ENCODE data around the gene SMIM45.

SMIM45 gene

GRCh38 chr22:41915786-41916493, 36.0 kb upstream of the SMIM45 start:
- DNase-seq, result no peak

DNA sequence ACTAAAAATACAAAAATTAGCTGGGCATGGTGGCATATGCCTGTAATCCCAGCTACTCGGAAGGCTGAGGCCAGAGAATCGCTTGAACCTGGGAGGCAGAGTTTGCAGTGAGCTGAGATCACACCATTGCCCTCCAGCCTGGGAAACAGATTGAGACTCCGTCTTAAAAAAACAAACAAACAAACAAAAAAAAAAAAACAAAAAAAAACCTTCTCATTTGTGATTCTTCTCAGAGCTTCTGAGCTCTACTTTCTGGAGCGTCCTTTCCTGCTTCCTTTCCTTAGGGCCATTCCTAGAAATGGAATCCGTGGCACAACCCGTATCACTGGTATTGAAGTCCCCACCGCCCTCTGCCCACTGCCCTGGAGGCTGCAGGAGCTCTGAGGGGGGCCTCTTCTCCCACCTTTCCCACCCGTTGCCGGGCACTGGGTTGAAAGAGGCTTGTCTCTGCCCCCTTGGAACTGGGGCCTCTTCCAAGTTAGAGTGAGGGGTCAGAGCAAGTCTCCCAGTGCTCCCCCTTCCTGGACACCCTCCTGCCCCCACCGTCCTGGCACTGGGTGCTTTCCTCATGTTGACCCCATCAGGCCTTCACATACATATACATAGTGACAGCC, 35.1 kb upstream of the SMIM45 start:
- DNase-seq, result no peak

GRCh38 chr22:41917375-41917902, 34.5 kb upstream of the SMIM45 start:
- DNase-seq, result no peak

GRCh38 chr22:41917903-41918791, 33.8 kb upstream of the SMIM45 start:
- DNase-seq, result peak; percentile 13

DNA sequence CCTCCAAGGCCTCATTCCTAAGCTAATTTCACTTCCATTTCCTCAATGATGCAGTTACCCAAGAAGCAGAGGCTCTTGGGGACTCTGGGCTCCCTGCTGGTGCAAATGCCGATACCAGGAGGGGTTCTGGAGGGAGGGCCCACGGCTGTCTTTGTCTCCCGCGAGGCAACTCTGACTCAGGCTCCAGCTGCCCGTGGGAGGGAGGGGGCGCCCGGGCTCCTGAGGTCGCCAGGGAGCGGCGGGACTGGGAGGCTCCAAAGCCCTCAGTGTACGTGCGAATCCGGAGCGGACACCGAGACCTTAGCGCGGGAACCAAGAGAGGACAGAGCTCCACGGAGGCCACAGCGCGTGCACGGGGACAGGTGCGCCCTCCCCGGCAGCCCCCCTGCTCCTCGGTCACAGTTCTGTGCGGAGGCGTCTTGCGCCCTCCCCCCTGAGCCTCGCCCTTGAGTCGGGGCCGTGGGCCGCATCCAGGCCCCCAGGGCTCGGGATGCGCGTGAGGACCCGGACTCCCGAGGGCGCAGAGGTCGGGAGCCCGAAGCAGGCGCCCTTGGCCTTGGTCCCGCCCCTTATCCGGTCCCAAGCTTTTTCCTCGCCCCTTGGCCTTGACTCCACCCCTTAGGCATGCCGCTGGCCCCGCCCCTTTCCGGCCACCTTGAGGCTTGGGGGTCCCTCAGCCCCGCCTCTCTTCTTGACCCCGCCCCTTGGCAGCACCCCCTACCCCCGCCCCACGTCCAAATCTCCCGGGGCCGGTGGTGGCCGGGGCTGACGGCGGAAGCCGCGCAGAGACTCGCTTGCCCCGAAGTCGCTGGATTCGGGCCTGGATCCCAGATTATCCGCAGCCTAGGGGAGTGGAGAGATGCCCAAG, 32.4 kb upstream of the SMIM45 start:
- DNase-seq, result no peak

DNA sequence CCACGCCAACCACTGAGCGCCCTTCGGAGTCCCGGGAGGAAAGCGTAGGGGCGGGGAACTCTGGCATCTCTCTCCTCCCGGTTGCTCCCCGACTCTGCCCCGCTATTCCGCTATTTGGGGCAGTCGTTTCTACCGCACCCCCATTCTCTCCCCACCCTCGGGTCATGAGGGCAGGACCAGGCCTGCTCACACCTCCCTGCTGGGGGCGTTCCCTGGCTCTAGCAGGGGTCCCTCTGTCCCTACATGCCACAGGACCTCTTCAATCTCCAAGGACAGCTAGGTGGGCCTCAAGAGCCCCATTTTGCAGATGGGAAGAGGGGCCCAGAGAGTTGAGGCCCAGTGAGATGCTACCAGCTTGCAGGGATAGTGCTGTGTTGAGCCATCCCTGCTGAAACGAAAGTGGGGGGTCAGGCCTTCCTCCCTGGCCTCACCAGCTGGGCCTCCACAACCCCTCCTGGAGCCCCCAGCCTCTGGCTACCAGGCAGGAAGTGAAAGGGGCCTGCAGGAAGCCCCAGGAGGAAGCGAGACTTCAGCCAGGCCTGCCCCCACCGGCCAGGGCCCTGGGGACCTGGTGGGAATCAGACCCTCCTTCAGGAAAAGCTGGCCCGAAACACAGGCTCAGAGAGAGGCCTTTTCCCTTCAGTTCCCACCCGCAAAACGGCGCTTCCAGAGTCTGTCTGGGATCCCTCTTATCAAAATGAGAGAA, 31.5 kb upstream of the SMIM45 start:
- no peak for DNase-seq

GRCh38 chr22:41922328-41922727, 29.6 kb upstream of the SMIM45 start:
- DNase-seq, result no peak

DNA sequence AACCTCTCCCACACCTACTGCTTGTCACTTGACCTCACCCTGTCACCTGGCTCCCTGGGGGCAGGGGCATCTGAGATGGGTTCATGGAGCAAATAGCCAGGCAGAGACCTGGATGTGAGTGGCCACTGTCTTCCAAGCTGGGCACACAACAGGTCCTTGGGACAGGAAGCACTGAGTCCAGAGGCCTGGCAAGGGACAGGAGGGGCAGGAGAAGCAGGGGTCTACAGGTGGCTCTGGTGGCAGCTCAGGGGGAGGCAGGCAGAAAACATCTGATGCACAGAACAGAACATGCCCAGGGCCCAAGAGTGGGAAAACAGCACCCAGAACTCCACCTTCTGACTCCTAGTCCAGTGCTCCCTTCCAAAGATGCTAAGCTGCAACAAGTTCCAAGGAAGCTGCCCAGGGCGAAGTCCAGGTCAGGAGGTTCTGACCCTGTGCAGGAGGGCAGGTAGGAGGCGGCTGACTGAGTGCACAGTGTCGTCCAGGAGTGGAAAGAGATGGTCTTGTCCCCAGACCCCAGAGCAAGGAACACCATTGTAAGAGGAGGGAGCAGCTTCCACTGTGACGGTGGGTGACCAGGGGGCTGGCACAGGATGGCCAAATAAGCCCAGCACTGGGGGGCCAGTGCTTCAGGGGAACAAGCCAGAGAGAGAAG, 28.9 kb upstream of the SMIM45 start:
- DNase-seq, result no peak

- no peak for DNase-seq
These were observed 28.2 kb upstream of the SMIM45 start for GRCh38 chr22:41923595-41924276.

GRCh38 chr22:41925783-41926460, 26.0 kb upstream of the SMIM45 start:
- no peak for DNase-seq

GRCh38 chr22:41927813-41928212, 24.1 kb upstream of the SMIM45 start:
- DNase-seq, result no peak

GRCh38 chr22:41928593-41929417, 23.1 kb upstream of the SMIM45 start:
- DNase-seq, result no peak

DNA sequence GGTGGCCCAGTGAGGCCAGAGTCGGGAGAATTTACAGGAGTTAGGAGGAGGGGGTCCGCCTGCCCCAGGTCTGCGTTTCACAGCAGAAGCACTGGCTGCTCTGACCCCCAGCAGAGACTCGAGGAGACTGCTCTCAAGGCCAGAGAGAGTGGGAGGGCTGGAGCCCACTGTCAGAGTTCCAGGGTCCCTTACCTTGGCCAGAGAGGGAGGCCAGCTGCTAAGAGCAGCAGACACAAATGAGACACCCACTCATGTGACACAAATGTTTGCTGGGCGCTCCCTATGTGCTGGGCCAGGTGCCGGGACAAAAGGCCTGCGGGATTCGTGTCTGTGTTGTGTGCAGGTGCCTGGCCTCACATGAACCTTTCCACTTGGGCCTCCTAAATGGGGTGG, 22.5 kb upstream of the SMIM45 start:
- DNase-seq, result no peak

GRCh38 chr22:41931701-41932269, 20.2 kb upstream of the SMIM45 start:
- no peak for DNase-seq

DNA sequence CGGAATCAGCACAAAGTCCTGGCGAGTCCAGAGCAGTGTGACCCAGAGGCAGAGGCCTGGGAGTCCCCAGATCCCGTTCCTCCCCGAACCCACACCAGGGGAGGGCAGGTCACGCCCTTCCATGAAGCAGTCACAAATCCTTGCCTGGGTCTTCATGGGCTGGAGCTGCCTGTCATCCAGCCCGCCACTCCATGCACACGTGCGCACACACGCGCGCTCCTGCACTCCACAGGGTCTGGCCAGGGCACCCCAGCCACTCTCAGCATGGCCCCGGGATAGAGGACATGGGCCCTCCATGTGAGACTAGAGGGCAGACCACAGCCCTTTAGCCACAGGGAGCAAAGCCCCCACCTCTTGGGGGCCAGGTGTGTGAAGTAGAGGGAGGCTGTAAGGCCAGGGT, 19.6 kb upstream of the SMIM45 start:
- DNase-seq, result no peak

DNA sequence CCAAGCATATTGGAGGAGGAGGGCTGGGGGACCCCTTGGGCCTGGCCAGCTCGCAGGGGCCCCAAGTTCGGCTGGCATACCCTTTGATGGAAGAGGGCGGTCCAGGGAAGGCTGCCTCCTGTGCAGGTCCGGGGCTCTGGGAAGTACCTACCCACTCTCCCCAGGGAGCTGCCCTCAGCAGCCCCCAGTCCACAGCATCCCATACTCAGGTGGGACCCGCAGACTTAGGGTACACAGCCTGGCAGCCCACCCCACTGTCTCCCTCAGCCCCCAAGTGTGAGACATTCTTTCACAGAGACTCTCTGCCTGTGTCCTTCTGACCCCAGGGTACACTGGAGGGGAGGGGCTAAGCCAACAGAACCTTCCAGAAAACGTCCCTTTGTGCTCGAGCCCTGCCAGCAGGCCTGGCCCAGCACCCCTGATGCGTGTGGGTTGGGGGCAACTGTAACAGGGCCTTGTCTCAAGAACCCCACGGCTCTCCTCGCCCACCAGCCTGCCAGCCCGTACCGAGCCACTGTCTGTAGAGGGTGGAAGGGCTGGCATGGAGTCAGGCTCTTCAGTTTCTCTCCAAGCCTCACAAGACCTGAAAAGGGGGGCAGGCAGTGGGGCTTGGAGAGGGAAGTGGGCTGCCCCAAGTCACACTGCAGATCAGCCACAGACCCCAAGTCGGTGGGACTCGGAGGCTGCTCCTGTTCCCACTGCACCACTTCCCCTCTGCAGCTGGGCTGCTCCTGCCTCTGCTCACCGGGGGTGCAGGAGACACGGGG, 18.4 kb upstream of the SMIM45 start:
- DNase-seq, result no peak

DNA sequence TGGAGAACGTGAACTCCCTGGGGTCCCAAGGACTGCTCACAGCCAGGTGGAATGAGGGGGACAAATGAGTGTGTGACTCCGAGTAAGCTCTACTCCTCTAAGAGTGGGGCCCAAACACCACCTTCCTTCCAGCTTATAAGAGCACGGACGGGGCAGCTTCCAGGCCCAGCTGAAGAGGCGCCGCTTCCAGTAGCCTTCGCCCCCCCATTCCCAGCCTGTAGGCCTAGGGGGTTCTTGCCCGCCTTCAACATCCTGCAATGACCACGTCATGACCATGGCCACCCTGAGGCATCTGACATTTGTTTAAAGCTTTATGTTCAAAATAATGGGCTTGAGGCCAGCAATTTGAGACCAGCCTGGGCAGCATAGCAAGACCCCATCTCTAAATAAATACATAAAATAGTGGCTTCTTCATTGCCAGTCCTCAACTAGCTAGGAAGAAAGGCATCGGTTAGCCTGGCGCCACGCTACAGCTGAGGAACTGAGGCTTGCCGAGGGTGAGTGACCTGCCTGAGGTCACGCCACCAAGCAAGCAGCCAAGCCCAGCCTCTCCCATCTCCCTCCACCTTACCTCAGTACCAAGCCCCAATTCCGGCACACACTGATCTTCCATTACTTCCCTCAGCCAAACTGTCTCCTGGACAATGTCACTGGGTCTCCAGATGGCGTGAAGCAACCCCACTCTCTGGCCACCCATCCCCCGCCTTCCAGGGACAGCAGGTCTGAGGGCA, 17.5 kb upstream of the SMIM45 start:
- DNase-seq, result no peak

All from HCEC 1CT (cell line).